Gastroesophageal sphincter (tissue), 4 donors: Measurements from ENCODE around the gene EIPR1. TPM values are rescaled to one million over a fixed set of nuclear protein-coding genes. Genes with fewer than 3 reads are reported as not detected.

Experiments used
- ATAC-seq: fragments of 150-250 bp; one replicate; pipeline ENCODE4 v1.9.1; 2016; ENCODE audit warnings: mild to moderate bottlenecking, moderate library complexity
- H3K27ac ChIP-seq, 4 donors: fragments of 200-600 bp; sonication (generic) in 3 of 4; 1 replicate in 3 of 4; 2 replicates in 1 of 4; pipeline ENCODE4 v1.5.1; 2016 to 2019
- H3K27me3 ChIP-seq: fragments of 200-600 bp; sonication (generic); one replicate; pipeline ENCODE4 v1.5.1; 2019
- H3K36me3 ChIP-seq, 2 donors: fragments of 200-600 bp; sonication (generic); one replicate each; pipeline ENCODE4 v1.5.1; 2019; ENCODE audit warnings: control low read depth in 1 of 2
- H3K4me1 ChIP-seq, 3 donors: fragments of 200-600 bp; sonication (generic); 1 replicate in 2 of 3; 2 replicates in 1 of 3; pipeline ENCODE4 v1.5.1; 2016 to 2019; ENCODE audit warnings: control low read depth in 2 of 3
- H3K4me3 ChIP-seq, 2 donors: fragments of 200-600 bp; sonication (generic); one replicate each; pipeline ENCODE4 v1.5.1; 2019; ENCODE audit warnings: mild to moderate bottlenecking in 1 of 2, moderate library complexity in 1 of 2
- H3K9me3 ChIP-seq, 3 donors: fragments of 200-600 bp; sonication (generic); one replicate each; pipeline ENCODE4 v1.5.1; 2017 to 2019; ENCODE audit warnings: control low read depth in 2 of 3
- CTCF ChIP-seq, 4 experiments: fragments of 200-600 bp in 2 of 4; fragments of 450-650 bp in 2 of 4; sonication (generic) in 1 of 4; IDR thresholded peaks; one replicate each; pipeline ENCODE4 v1.5.1; 2017 to 2019; ENCODE audit warnings: antibody characterized with exemption in 4 of 4, mild to moderate bottlenecking in 2 of 4, moderate library complexity in 2 of 4
- EP300 ChIP-seq: sonication (generic); formaldehyde crosslinking; IDR thresholded peaks from one replicate; pipeline ENCODE4 v1.6.1; 2017; ENCODE audit warnings: antibody characterized with exemption, mild to moderate bottlenecking
- POLR2A ChIP-seq, 2 donors: fragments of 450-650 bp; IDR thresholded peaks; one replicate each; pipeline ENCODE4 v1.6.1; 2017; ENCODE audit warnings: antibody characterized with exemption in 2 of 2, mild to moderate bottlenecking in 2 of 2, moderate library complexity in 1 of 2
- POLR2AphosphoS5 ChIP-seq: sonication (generic); formaldehyde crosslinking; IDR thresholded peaks from one replicate; pipeline ENCODE4 v1.6.1; 2017; ENCODE audit warnings: antibody characterized with exemption
- WGBS, 2 donors: methylation state at CpG; one replicate each; pipeline ENCODE4 v1.1.5; 2018; ENCODE audit warnings: low coverage in 1 of 2; 5-methylcytosine and 5-hydroxymethylcytosine counted together
- total RNA-seq, 4 donors: library from RNA; depleted of rRNA; stranded (reverse); fragments of >200 nt; gene quantifications; one replicate each; pipeline ENCODE4 v1.1.0, GENCODE V29; 2016

The EIPR1 gene
- total RNA-seq, 4 donors from 2014 or later = 11.3 to 26.8 (median 22.2) TPM

- Histone ChIP-seq H3K36me3 (peaks cover 0 to 39% of the 10 kb centered on the region in 2 donors), H3K27me3 (no peaks in the 10 kb centered on the region), H3K9me3 (no peaks in the 10 kb centered on the region), H3K27ac (no peak overlapping the region), H3K4me3 (no peak overlapping the region), H3K4me1 (peaks cover 0 to 27% (median 5%) of the 10 kb centered on the region in 3 donors)
- 86 to 96% methylated on average over 6 of the region's 6 CpGs for WGBS, 2 donors
- no peak for ATAC-seq
- TF ChIP-seq POLR2A (IDR thresholded peaks at IDR 0.05) = no peak
- TF ChIP-seq EP300 = no peak
- TF ChIP-seq POLR2AphosphoS5 = no peak
- no peak for TF ChIP-seq CTCF (IDR thresholded peaks at IDR 0.05)
These were observed 27.7 kb upstream of the EIPR1 start for GRCh38 chr2:3405307-3405706.

- Histone ChIP-seq H3K9me3 (no peaks in the 10 kb centered on the region), H3K36me3 (peaks cover 0 to 44% of the 10 kb centered on the region in 2 donors), H3K4me1 (peaks cover 0 to 36% (median 5%) of the 10 kb centered on the region in 3 donors), H3K27me3 (no peaks in the 10 kb centered on the region), H3K27ac (peak overlapping the region in 1 of 4 donors; percentile 11), H3K4me3 (no peak overlapping the region)
- TF ChIP-seq POLR2AphosphoS5 (no peak), CTCF (IDR thresholded peaks at IDR 0.05) (no peak), POLR2A (IDR thresholded peaks at IDR 0.05) (no peak), EP300 (no peak)
- WGBS, 2 donors = 83 to 85% methylated on average over 9 to 11 of the region's 11 CpGs
- ATAC-seq = no peak
These were observed 26.8 kb upstream of the EIPR1 start for GRCh38 chr2:3404349-3404894.

GRCh38 chr2:3403587-3404334 is 26.1 kb upstream of the EIPR1 start:
- Histone ChIP-seq H3K4me1 (peaks cover 0 to 36% (median 5%) of the 10 kb centered on the region in 3 donors), H3K27me3 (no peaks in the 10 kb centered on the region), H3K36me3 (peaks cover 0 to 48% of the 10 kb centered on the region in 2 donors), H3K27ac (peak overlapping the region in 1 of 4 donors; percentile 11), H3K9me3 (no peaks in the 10 kb centered on the region), H3K4me3 (no peak overlapping the region)
- 62 to 71% methylated on average over 5 to 8 of the region's 11 CpGs for whole genome bisulfite sequencing, 2 donors
- no peak for ATAC-seq
- TF ChIP-seq POLR2AphosphoS5 = no peak
- TF ChIP-seq POLR2A (IDR thresholded peaks at IDR 0.05) = no peak
- no peak for TF ChIP-seq CTCF (IDR thresholded peaks at IDR 0.05)
- no peak for TF ChIP-seq EP300

GRCh38 chr2:3399829-3400228 is 22.2 kb upstream of the EIPR1 start:
- H3K4me1 ChIP-seq = peaks cover 0 to 30% (median 0%) of the 10 kb centered on the region in 3 donors
- TF ChIP-seq POLR2AphosphoS5 (no peak), EP300 (no peak), POLR2A (IDR thresholded peaks at IDR 0.05) (no peak), CTCF (IDR thresholded peaks at IDR 0.05) (no peak)
- ATAC-seq = no peak
- peaks cover 0 to 74% of the 10 kb centered on the region in 2 donors for H3K36me3 ChIP-seq
- no peak overlapping the region for H3K4me3 ChIP-seq
- peaks cover 0 to 19% (median 0%) of the 10 kb centered on the region in 3 donors for H3K9me3 ChIP-seq
- H3K27me3 ChIP-seq = no peaks in the 10 kb centered on the region
- 37% methylated on average over 2 of the region's 9 CpGs; no CpG with 5 or more reads in 1 of the 2 donors for WGBS, 2 donors
- no peak overlapping the region for H3K27ac ChIP-seq
